Nephron progenitor cell (in vitro differentiated cells): Measurements from ENCODE around the gene RANBP1.
A peak's percentile ranks its signal among the peaks of the same experiment; 100 is the strongest.

Experiments used
- DNase-seq: peaks from one replicate; pipeline ENCODE4 v3.0.0; 2021
- H3K27ac Mint-ChIP-seq: 2 replicates; pipeline ENCODE4 v1.8.0; 2021; ENCODE audit warnings: mild to moderate bottlenecking, moderate library complexity, mixed read lengths
- H3K27me3 Mint-ChIP-seq: 2 replicates; pipeline ENCODE4 v1.8.0; 2021; ENCODE audit warnings: mild to moderate bottlenecking, low read depth, mixed read lengths; ENCODE audit not compliant: poor library complexity
- H3K36me3 Mint-ChIP-seq: 2 replicates; pipeline ENCODE4 v1.8.0; 2021; ENCODE audit warnings: low read depth, mixed read lengths
- H3K4me1 Mint-ChIP-seq: 2 replicates; pipeline ENCODE4 v1.8.0; 2021; ENCODE audit warnings: mixed read lengths
- H3K4me3 Mint-ChIP-seq: 2 replicates; pipeline ENCODE4 v1.8.0; 2021; ENCODE audit warnings: mild to moderate bottlenecking, moderate library complexity, mixed read lengths
- H3K9me3 Mint-ChIP-seq: 2 replicates; pipeline ENCODE4 v1.8.0; 2021; ENCODE audit warnings: mild to moderate bottlenecking, moderate library complexity, mixed read lengths
- TF ChIP-seq, protein P1 (sequence below): fragments of 200-600 bp; sonication (generic); IDR thresholded peaks from 2 replicates; pipeline ENCODE4 v1.5.0; 2021; ENCODE audit warnings: antibody characterized with exemption

RANBP1 gene

DNA sequence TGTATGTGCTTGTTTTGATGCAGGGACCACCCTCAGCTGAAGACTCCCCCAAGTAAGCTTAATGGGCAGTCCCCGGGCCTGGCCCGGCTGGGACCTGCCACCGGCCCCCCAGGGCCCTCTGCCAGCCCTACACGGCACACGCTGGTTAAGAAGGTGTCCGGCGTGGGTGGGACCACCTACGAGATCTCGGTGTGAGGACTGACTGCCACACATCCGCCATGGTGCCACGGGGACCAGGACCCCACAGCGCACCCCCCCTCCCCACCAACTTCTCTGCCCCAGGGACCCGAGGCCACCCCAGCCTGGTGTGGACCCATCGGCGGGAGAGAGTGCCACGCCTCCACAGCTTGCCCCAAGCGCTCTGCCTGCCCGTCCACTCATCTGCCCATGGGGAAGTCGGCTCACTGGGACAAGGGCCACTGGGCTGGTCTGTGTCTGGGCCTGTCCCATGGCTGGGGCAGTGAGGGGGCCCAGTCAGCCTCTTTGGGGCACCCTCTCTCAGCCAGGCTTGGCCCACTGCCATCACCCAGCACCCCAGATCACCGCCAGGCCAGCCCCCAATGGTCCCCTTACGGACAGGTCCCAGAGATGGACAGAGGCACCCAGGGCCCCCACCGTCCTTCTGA lies 29.4 kb downstream of the RANBP1 start:
- no peak for DNase-seq
- Mint-ChIP-seq H3K27me3 (no peaks in the 10 kb centered on the region), H3K9me3 (no peaks in the 10 kb centered on the region), H3K36me3 (no peaks in the 10 kb centered on the region), H3K4me3 (no peak overlapping the region), H3K4me1 (peaks cover 5% of the 10 kb centered on the region), H3K27ac (no peak overlapping the region)
- TF ChIP-seq, protein P1, sequence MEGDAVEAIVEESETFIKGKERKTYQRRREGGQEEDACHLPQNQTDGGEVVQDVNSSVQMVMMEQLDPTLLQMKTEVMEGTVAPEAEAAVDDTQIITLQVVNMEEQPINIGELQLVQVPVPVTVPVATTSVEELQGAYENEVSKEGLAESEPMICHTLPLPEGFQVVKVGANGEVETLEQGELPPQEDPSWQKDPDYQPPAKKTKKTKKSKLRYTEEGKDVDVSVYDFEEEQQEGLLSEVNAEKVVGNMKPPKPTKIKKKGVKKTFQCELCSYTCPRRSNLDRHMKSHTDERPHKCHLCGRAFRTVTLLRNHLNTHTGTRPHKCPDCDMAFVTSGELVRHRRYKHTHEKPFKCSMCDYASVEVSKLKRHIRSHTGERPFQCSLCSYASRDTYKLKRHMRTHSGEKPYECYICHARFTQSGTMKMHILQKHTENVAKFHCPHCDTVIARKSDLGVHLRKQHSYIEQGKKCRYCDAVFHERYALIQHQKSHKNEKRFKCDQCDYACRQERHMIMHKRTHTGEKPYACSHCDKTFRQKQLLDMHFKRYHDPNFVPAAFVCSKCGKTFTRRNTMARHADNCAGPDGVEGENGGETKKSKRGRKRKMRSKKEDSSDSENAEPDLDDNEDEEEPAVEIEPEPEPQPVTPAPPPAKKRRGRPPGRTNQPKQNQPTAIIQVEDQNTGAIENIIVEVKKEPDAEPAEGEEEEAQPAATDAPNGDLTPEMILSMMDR = no peak

DNA sequence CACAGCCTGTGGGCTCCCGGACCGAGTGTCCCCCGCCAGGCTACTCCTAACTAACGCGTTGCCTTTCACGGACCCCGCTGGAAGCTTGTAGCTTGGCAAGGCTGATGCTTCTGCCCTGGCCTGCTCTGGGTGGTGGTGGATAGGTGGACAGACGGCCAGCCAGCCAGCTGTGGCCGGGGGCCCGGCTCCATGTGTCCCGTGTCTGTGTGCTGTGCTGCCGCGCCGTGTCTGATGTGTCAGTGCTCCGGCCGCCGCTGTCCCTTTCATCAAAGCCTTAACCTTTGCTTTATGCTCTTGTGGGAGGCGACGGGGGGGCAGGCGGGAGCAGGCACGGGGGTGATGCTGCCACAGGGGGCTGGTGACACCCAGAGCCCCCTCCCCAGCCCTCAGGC lies 29.9 kb downstream of the RANBP1 start:
- peaks cover 5% of the 10 kb centered on the region for H3K4me1 Mint-ChIP-seq
- TF ChIP-seq, protein P1 = no peak
- DNase-seq = no peak
- H3K4me3 Mint-ChIP-seq = no peak overlapping the region
- H3K27me3 Mint-ChIP-seq = no peaks in the 10 kb centered on the region
- H3K36me3 Mint-ChIP-seq = no peaks in the 10 kb centered on the region
- no peak overlapping the region for H3K27ac Mint-ChIP-seq
- H3K9me3 Mint-ChIP-seq = no peaks in the 10 kb centered on the region

DNA sequence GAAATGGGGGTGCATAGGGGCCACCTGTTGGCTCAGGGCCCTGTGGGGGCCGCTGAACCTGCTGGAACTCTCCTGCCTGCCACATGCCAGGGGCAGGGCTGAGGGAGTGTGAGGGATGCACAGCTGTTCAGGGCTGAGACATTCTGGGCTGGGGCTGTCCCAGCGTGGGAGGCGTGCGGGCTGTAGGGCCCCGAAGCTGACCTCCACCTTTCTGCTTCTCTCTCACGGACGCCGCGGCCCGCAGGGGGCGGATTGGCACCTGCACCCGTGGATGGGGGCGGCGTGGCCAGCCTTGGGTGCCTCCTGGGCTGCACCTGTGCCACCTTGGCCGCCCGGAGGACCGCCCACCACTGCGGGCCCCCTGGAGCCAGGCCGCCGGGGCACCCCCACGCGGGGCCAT lies 30.9 kb downstream of the RANBP1 start:
- H3K4me3 Mint-ChIP-seq = no peak overlapping the region
- H3K36me3 Mint-ChIP-seq = no peaks in the 10 kb centered on the region
- H3K4me1 Mint-ChIP-seq = peaks cover 5% of the 10 kb centered on the region
- TF ChIP-seq, protein P1 = no peak
- H3K27me3 Mint-ChIP-seq = no peaks in the 10 kb centered on the region
- H3K9me3 Mint-ChIP-seq = no peaks in the 10 kb centered on the region
- no peak for DNase-seq
- H3K27ac Mint-ChIP-seq = peak overlapping the region; percentile 66

DNA sequence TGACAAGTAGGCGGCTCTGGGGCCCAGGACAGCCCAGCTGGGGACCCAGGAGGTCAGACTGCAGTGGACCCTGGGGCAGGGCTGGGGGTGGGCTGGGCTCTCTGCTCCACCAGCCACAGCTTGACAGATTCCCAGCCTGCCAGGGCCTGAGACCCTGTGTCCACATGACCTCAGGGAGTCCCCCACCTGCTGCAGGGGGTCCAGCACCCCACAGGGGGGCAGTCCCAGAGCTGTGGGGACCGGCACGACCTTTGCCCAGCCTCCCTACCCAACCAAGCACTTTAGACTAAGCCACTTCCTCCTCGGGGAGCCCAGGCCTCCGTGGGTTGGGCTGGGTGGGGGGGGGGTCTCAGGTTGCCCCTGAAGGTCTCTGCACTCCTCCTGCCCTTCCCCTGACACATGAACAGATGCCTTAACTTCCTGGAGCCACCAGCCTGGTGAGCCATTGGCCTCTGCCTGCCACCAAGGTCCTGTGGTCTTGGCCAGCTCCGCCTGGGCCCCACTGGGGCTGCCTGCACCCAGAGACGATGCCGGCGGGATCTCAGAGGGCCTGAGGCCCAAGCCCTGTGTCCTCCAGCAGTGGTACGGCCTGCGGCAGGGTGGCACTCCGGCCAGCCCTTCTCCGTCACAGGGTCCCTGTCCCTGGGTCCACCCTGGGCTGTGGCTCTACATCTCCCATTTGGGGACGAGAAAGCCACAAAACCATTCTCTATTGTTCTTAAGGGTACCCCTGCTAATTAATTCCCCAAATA lies 31.5 kb downstream of the RANBP1 start:
- Mint-ChIP-seq H3K36me3 (no peaks in the 10 kb centered on the region), H3K4me3 (no peak overlapping the region), H3K27ac (no peak overlapping the region), H3K27me3 (no peaks in the 10 kb centered on the region), H3K4me1 (peaks cover 5% of the 10 kb centered on the region), H3K9me3 (no peaks in the 10 kb centered on the region)
- TF ChIP-seq, protein P1 = no peak
- DNase-seq = no peak

DNA sequence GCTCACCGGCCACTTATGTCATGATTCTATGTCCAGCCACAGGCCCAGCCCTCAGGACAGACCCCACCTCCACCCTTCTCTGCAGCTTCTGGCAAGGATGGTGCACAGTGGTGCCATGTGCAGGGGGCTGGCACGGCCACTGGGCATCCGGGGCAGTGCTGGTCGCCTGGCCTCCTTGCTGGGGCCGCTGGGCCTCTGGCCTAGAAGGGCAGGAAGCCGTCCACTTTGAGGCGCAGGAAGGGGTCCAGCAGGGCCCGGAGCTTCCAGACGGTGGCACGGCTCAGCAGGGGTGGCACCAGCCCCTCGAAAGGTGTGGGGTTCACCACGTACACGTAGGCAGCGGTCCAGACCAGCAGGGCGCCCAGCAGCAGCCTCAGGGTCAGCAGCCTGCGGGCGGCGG lies 32.5 kb downstream of the RANBP1 start:
- Mint-ChIP-seq H3K4me3 (no peak overlapping the region), H3K4me1 (peaks cover 11% of the 10 kb centered on the region), H3K27ac (no peak overlapping the region), H3K9me3 (no peaks in the 10 kb centered on the region), H3K36me3 (no peaks in the 10 kb centered on the region), H3K27me3 (peaks cover under 1% of the 10 kb centered on the region)
- TF ChIP-seq, protein P1 = no peak
- no peak for DNase-seq
